ENCODE results near the gene TP53INP2. TPM values are rescaled to one million over a fixed set of nuclear protein-coding genes. Genes with fewer than 3 reads are reported as not detected.

TP53INP2 gene
- total and polyA plus RNA-seq, 2 of the 13 experiments (the other 11 are each of a cell fraction or from before 2014, with no cell fraction given): 5.2 to 18.8 TPM

- TF ChIP-seq ZNF790 (CRISPR knock-in tag; IDR thresholded peaks at IDR 0.05; ENCODE audit: borderline replicate concordance) (0 out of 2 replicates have a peak, but pooled peaks have one; percentile 34), HNRNPL (IDR thresholded peaks at IDR 0.05; ENCODE audit: low read depth, low read length) (no peak), ZNF652 (CRISPR knock-in tag; IDR thresholded peaks at IDR 0.05; ENCODE audit: borderline replicate concordance, low read depth) (no peak), ZNF678 (CRISPR knock-in tag; IDR thresholded peaks at IDR 0.05) (0 out of 2 replicates have a peak, but pooled peaks have one; percentile 26), ISX (CRISPR knock-in tag; conservative IDR thresholded peaks at IDR 0.05) (0 out of 2 replicates have a peak, but pooled peaks have one; percentile 83), ZNF577 (CRISPR knock-in tag; IDR thresholded peaks at IDR 0.05; ENCODE audit: borderline replicate concordance, low read depth) (no peak), ZNF570 (CRISPR knock-in tag; IDR thresholded peaks at IDR 0.05; ENCODE audit: borderline replicate concordance) (no peak), ZKSCAN5 (CRISPR knock-in tag; IDR thresholded peaks at IDR 0.05) (no peak), ZNF891 (CRISPR knock-in tag; IDR thresholded peaks at IDR 0.05) (peak; percentile 29; the same call in 1 of the 2 replicates), MLX (CRISPR knock-in tag; IDR thresholded peaks at IDR 0.05) (no peak), ZFP82 (CRISPR knock-in tag; IDR thresholded peaks at IDR 0.05; ENCODE audit: borderline replicate concordance) (no peak), MAFG (CRISPR knock-in tag; IDR thresholded peaks at IDR 0.05) (no peak), ZNF510 (CRISPR knock-in tag; IDR thresholded peaks at IDR 0.05; ENCODE audit: low read depth) (no peak), TBX2 (CRISPR knock-in tag; IDR thresholded peaks at IDR 0.05; ENCODE audit: borderline replicate concordance) (peak; percentile 72; the same call in 1 of the 2 replicates), MTA1 (CRISPR knock-in tag; IDR thresholded peaks at IDR 0.05; ENCODE audit: borderline replicate concordance) (no peak), TMF1 (CRISPR knock-in tag; IDR thresholded peaks at IDR 0.05; ENCODE audit: low read depth) (peak; percentile 12; the same call in 1 of the 2 replicates)
- TF ChIP-seq, protein P1, sequence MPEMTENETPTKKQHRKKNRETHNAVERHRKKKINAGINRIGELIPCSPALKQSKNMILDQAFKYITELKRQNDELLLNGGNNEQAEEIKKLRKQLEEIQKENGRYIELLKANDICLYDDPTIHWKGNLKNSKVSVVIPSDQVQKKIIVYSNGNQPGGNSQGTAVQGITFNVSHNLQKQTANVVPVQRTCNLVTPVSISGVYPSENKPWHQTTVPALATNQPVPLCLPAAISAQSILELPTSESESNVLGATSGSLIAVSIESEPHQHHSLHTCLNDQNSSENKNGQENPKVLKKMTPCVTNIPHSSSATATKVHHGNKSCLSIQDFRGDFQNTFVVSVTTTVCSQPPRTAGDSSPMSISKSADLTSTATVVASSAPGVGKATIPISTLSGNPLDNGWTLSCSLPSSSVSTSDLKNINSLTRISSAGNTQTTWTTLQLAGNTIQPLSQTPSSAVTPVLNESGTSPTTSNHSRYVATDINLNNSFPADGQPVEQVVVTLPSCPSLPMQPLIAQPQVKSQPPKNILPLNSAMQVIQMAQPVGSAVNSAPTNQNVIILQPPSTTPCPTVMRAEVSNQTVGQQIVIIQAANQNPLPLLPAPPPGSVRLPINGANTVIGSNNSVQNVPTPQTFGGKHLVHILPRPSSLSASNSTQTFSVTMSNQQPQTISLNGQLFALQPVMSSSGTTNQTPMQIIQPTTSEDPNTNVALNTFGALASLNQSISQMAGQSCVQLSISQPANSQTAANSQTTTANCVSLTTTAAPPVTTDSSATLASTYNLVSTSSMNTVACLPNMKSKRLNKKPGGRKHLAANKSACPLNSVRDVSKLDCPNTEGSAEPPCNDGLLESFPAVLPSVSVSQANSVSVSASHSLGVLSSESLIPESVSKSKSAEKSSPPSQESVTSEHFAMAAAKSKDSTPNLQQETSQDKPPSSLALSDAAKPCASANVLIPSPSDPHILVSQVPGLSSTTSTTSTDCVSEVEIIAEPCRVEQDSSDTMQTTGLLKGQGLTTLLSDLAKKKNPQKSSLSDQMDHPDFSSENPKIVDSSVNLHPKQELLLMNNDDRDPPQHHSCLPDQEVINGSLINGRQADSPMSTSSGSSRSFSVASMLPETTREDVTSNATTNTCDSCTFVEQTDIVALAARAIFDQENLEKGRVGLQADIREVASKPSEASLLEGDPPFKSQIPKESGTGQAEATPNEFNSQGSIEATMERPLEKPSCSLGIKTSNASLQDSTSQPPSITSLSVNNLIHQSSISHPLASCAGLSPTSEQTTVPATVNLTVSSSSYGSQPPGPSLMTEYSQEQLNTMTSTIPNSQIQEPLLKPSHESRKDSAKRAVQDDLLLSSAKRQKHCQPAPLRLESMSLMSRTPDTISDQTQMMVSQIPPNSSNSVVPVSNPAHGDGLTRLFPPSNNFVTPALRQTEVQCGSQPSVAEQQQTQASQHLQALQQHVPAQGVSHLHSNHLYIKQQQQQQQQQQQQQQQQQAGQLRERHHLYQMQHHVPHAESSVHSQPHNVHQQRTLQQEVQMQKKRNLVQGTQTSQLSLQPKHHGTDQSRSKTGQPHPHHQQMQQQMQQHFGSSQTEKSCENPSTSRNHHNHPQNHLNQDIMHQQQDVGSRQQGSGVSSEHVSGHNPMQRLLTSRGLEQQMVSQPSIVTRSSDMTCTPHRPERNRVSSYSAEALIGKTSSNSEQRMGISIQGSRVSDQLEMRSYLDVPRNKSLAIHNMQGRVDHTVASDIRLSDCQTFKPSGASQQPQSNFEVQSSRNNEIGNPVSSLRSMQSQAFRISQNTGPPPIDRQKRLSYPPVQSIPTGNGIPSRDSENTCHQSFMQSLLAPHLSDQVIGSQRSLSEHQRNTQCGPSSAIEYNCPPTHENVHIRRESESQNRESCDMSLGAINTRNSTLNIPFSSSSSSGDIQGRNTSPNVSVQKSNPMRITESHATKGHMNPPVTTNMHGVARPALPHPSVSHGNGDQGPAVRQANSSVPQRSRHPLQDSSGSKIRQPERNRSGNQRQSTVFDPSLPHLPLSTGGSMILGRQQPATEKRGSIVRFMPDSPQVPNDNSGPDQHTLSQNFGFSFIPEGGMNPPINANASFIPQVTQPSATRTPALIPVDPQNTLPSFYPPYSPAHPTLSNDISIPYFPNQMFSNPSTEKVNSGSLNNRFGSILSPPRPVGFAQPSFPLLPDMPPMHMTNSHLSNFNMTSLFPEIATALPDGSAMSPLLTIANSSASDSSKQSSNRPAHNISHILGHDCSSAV (CRISPR knock-in tag; IDR thresholded peaks at IDR 0.05; ENCODE audit: borderline replicate concordance): no peak
- TF ChIP-seq, protein P2, sequence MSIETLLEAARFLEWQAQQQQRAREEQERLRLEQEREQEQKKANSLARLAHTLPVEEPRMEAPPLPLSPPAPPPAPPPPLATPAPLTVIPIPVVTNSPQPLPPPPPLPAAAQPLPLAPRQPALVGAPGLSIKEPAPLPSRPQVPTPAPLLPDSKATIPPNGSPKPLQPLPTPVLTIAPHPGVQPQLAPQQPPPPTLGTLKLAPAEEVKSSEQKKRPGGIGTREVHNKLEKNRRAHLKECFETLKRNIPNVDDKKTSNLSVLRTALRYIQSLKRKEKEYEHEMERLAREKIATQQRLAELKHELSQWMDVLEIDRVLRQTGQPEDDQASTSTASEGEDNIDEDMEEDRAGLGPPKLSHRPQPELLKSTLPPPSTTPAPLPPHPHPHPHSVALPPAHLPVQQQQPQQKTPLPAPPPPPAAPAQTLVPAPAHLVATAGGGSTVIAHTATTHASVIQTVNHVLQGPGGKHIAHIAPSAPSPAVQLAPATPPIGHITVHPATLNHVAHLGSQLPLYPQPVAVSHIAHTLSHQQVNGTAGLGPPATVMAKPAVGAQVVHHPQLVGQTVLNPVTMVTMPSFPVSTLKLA (IDR thresholded peaks at IDR 0.05): 0 out of 2 replicates have a peak, but pooled peaks have one; percentile 21
These were observed 544 bp upstream of the TP53INP2 start (continued) for GRCh38 chr20:34703424-34704176.
